C4-2B (cell line): ENCODE results near the gene PRTFDC1.

Source experiments
- H3K27ac ChIP-seq: fragments of 450-650 bp; 2 replicates; pipeline ENCODE4 v1.5.1; 2017
- ZFX ChIP-seq: fragments of 450-650 bp; IDR thresholded peaks from 2 replicates; pipeline ENCODE4 v1.6.1; 2017
- TF ChIP-seq, protein P1 (sequence below): fragments of 450-650 bp; conservative IDR thresholded peaks from 2 replicates; pipeline ENCODE4 v1.5.1; 2017; ENCODE audit warnings: mild to moderate bottlenecking

PRTFDC1 gene

DNA sequence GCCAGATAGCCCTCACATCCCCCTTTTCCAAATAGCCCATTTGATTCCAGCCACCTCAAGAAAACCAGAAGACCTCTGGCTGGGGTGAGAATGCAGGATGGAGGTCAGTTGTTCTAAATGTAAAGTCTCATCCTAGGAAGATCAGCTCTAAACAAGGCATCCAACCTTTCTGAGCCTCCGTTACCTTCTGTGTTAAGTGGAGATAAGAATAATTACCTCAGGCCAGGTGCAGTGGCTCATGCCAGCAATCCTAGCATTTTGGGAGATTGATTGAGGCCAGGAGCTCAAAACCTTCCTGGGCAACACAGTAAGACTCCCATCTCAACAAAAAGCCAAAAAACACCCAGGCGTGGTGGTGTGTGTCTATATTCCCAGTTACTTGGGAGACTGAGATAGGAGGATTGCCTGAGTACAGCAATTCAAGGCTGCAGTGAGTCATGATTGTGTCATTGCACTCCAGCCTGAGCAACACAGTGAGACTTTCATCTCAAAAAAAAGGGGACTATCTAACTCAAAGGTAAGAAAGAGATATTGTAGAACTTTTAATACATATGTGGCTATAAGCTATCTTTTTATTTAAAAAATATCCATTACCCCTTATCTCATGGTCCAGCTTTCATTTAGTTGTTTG lies 43.5 kb downstream of the PRTFDC1 start:
- TF ChIP-seq ZFX: no peak
- TF ChIP-seq, protein P1, sequence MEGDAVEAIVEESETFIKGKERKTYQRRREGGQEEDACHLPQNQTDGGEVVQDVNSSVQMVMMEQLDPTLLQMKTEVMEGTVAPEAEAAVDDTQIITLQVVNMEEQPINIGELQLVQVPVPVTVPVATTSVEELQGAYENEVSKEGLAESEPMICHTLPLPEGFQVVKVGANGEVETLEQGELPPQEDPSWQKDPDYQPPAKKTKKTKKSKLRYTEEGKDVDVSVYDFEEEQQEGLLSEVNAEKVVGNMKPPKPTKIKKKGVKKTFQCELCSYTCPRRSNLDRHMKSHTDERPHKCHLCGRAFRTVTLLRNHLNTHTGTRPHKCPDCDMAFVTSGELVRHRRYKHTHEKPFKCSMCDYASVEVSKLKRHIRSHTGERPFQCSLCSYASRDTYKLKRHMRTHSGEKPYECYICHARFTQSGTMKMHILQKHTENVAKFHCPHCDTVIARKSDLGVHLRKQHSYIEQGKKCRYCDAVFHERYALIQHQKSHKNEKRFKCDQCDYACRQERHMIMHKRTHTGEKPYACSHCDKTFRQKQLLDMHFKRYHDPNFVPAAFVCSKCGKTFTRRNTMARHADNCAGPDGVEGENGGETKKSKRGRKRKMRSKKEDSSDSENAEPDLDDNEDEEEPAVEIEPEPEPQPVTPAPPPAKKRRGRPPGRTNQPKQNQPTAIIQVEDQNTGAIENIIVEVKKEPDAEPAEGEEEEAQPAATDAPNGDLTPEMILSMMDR: no peak
- no peak overlapping the region for H3K27ac ChIP-seq

DNA sequence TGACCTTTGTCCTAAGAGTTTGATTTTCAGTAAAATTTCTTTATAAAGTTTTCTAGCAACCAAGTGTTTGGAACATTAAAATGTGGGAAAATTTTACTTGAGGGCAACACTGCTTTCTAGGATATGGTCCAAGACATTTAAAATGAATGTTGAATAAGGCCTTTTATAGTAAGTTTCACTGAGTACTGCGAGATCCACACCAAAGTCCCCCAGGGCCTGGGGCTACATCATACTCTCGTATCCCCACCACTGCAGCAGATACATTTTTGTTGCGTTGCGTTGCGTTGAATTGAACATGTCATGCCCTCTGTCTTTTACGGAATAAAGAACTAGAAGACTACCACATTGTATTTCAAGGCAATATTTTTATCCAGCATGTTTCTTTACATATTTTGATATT lies 44.5 kb downstream of the PRTFDC1 start:
- TF ChIP-seq, protein P1: no peak
- no peak for TF ChIP-seq ZFX
- H3K27ac ChIP-seq: no peak overlapping the region

DNA sequence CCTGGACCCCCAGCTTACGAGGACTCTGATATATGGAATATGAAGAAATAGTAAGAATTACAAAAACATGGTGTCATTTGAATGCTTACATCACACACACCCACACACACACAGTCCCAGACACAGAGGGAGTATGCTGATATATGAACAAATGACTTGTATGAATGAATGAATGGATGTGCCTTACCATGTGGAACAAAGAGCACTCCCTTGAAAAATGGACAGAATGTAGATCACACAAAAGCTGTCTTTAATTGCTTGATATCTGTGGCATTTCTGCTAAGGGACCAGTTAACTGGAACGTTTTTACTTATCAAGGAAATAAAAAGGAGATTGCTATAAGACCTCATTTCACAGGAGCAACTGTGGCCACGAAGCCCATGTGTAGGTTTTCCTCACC lies 46.0 kb downstream of the PRTFDC1 start:
- TF ChIP-seq ZFX: no peak
- TF ChIP-seq, protein P1: no peak
- H3K27ac ChIP-seq: no peak overlapping the region

DNA sequence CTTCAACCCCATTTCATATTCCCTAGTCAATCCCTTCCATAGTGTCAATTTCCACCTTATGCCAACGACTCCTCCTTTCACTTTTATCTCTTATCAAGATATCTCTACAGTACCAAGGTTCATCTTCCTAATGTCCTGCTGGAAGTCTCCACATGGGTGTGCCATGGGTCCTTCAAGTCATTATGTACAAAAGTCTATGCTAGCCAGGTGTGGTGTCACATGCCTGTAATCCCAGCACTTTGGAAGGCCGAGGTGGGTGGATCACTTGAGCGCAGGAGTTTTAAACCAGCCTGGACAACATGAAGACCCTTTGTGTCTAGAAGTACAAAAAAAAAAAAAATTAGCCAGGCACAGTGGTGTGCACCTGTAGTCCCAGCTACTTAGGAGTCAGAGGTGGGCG lies 47.6 kb downstream of the PRTFDC1 start:
- TF ChIP-seq, protein P1: no peak
- no peak for TF ChIP-seq ZFX
- no peak overlapping the region for H3K27ac ChIP-seq

DNA sequence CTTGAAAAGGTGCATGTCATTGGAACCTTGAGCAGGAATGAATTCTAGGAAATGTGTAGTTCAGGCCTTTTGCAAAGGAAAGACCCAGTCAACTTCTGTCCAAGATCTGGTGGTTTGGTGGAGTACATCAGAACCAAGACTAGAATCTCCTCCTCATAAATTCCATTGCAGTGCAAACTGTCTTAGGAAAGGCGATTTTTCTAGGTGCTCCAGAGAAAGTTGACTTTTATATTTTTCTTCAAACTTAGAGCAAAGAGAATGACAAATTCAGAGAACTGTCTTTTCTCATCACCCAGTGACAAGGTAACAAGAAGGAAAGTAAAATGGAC lies 50.0 kb downstream of the PRTFDC1 start:
- TF ChIP-seq ZFX: no peak
- TF ChIP-seq, protein P1: no peak
- no peak overlapping the region for H3K27ac ChIP-seq

DNA sequence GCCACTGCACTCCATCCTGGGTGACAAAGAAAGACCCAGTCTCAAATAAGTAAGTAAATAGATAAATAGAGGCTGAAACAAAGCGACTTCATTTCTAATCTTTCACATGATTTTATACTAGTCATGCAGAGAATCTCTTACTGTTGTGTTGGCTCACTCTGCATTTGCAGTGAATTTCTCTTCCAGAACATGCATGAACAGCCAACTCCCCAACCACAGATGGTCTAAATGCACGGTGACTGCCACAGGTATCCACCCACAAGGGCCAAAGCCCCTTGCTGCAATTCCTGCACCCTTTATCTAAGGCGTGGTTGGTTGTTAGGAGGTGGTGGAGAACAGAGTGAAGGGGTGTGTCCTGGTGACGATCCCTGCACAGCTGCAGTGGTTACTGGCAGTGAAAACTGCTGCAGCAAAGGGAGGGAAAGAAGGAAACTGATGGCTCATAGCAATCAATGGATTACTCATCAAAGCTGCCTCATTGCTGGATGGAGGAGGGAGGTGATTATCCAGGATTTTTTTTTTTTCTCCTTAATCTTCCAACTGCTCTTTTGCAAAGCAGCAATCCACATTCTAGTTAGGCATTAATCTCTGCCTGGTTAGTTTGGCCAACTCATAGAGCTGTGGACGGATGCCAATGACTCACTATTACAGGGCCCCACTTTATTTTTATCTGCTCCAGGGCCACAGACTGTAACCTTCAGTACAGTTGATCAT lies 50.6 kb downstream of the PRTFDC1 start:
- no peak overlapping the region for H3K27ac ChIP-seq
- TF ChIP-seq, protein P1: no peak
- no peak for TF ChIP-seq ZFX

DNA sequence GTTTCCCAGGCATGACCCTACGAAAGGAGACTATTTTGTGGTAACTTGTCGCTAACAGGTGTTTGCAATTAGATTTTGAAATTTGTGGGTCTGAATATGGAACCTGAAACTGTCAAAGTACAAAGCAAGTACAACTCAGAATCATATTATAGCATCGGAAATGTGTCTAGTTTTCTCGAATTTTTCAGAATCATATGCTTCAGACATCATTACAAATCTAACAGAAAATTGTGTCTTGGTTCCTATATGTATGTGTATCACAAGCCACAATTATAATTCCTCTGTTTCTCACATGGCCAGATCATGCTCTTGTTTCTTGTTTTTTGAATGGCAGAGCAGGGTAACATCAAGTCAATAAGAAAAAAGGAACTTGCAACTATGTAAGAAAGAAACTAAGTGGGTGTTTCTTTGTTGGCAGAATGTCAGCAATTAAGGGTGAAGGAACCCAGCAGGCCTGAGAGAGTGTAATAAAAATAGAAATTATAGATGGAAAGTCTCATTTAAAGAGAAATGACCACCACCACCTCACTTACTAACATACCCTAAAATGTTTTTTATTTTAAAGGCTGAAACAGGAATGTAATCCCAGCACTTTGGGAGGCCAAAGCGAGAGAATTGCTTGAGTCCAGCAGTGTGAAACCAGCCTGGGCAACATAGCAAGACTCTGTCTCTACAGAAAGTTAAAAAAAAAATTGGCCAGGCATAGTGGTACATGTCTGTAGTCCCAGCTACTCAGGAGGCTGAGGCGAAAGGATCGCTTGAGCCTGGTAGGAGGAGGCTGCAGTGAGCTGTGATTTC lies 51.3 kb downstream of the PRTFDC1 start:
- H3K27ac ChIP-seq: no peak overlapping the region

More for the DNA sequence above, 51.3 kb downstream of the PRTFDC1 start:
- no peak for TF ChIP-seq ZFX
- TF ChIP-seq, protein P1: no peak
